Liver (tissue), 9 donors: ENCODE data around the gene KLC3. TPM values are rescaled to one million over a fixed set of nuclear protein-coding genes. Genes with fewer than 3 reads are reported as not detected.

Source experiments
- DNase-seq: peaks from one replicate; pipeline ENCODE4 v3.0.0-alpha.2; 2017; ENCODE audit warnings: low spot score
- H3K27ac ChIP-seq, 2 donors: one replicate each; pipeline ENCODE4 v1.7.0; 2013; ENCODE audit warnings: inconsistent platforms in 2 of 2, low read length in 2 of 2, control low read depth in 1 of 2, low read depth in 1 of 2, mild to moderate bottlenecking in 1 of 2
- H3K27me3 ChIP-seq, 4 donors: one replicate each; pipeline versions ENCODE4 v1.6.1 to v1.7.0; 2013; ENCODE audit warnings: low read length in 3 of 4, inconsistent platforms in 1 of 4, mild to moderate bottlenecking in 1 of 4, moderate library complexity in 1 of 4; ENCODE audit not compliant: control insufficient read depth in 4 of 4, insufficient read depth in 4 of 4
- H3K36me3 ChIP-seq, 4 donors: one replicate each; pipeline versions ENCODE4 v1.6.1 to v1.7.0; 2013; ENCODE audit warnings: low read length in 3 of 4, mild to moderate bottlenecking in 3 of 4, low read depth in 1 of 4, moderate library complexity in 1 of 4; ENCODE audit not compliant: control insufficient read depth in 4 of 4, insufficient read depth in 3 of 4
- H3K4me1 ChIP-seq, 4 donors: one replicate each; pipeline versions ENCODE4 v1.6.1 to v1.7.0; 2013; ENCODE audit warnings: low read length in 3 of 4, mild to moderate bottlenecking in 3 of 4, moderate library complexity in 1 of 4; ENCODE audit not compliant: control insufficient read depth in 4 of 4, insufficient read depth in 4 of 4
- H3K4me3 ChIP-seq, 3 donors: one replicate each; pipeline versions ENCODE4 v1.6.1 to v1.7.0; 2013; ENCODE audit warnings: low read length in 3 of 3, control low read depth in 1 of 3, low read depth in 1 of 3, mild to moderate bottlenecking in 1 of 3
- H3K9ac ChIP-seq, 2 donors: one replicate each; pipeline ENCODE4 v1.7.0; 2013; ENCODE audit warnings: low read length in 2 of 2, mild to moderate bottlenecking in 2 of 2, moderate library complexity in 2 of 2, control low read depth in 1 of 2, low read depth in 1 of 2
- H3K9me3 ChIP-seq, 4 donors: one replicate each; pipeline versions ENCODE4 v1.6.1 to v1.7.0; 2013; ENCODE audit warnings: low read length in 3 of 4; ENCODE audit not compliant: control insufficient read depth in 4 of 4
- FOXA1 ChIP-seq: IDR thresholded peaks from 2 replicates; pipeline ENCODE4 v1.6.1; 2016; ENCODE audit warnings: antibody characterized with exemption
- GABPA ChIP-seq, 2 donors: IDR thresholded peaks in 1 of 2; conservative IDR thresholded peaks in 1 of 2; 2 replicates each; pipeline ENCODE4 v1.6.1; 2016; ENCODE audit warnings: antibody characterized with exemption in 2 of 2, mild to moderate bottlenecking in 1 of 2, moderate library complexity in 1 of 2
- HNF4G ChIP-seq: IDR thresholded peaks from 2 replicates; pipeline ENCODE4 v1.6.1; 2016; ENCODE audit warnings: antibody characterized with exemption
- JUND ChIP-seq, 2 donors: IDR thresholded peaks; 2 replicates each; pipeline ENCODE4 v1.6.1; 2016; ENCODE audit warnings: antibody characterized with exemption in 2 of 2
- NR2F2 ChIP-seq: IDR thresholded peaks from 2 replicates; pipeline ENCODE4 v1.6.1; 2016; ENCODE audit warnings: antibody characterized with exemption
- RAD21 ChIP-seq, 2 donors: IDR thresholded peaks; 2 replicates each; pipeline ENCODE4 v1.6.1; 2016; ENCODE audit warnings: antibody characterized with exemption in 2 of 2, mild to moderate bottlenecking in 2 of 2
- TAF1 ChIP-seq: conservative IDR thresholded peaks from 2 replicates; pipeline ENCODE4 v1.6.1; 2016; ENCODE audit warnings: antibody characterized with exemption, mild to moderate bottlenecking
- WGBS: extraction: QIAGEN DNeasy Blood & Tissue Kit; methylation state at CpG from one replicate; pipeline ENCODE4 v1.1.7; 2013; 5-methylcytosine and 5-hydroxymethylcytosine counted together
- polyA plus RNA-seq, 2 donors: library from polyadenylated mRNA; stranded (reverse) in 1 of 2; unstranded in 1 of 2; fragments of 200-250 nt in 1 of 2; fragments of >200 nt in 1 of 2; fragmentation: Nextera tagmentation in 1 of 2; extraction: Ambion mirVana in 1 of 2; gene quantifications; one replicate each; pipeline versions ENCODE4 v1.2.1 to v1.2.3, GENCODE V29; 2013 to 2015
- total RNA-seq, 2 donors: library from RNA; depleted of rRNA; stranded (reverse); fragments of >200 nt; gene quantifications; one replicate each; pipeline ENCODE4 v1.2.3, GENCODE V29; 2014
- TF ChIP-seq, protein P1 (sequence below): IDR thresholded peaks from 2 replicates; pipeline ENCODE4 v1.6.1; 2016; ENCODE audit warnings: antibody characterized with exemption
- TF ChIP-seq, protein P2 (sequence below): fragments of 150-350 bp; IDR thresholded peaks from 2 replicates; pipeline ENCODE4 v1.5.1; 2017; ENCODE audit warnings: improper control_type of control experiment, low read depth, low read length; ENCODE audit not compliant: missing input control
- TF ChIP-seq, protein P3 (sequence below): IDR thresholded peaks from 2 replicates; pipeline ENCODE4 v1.6.1; 2016; ENCODE audit warnings: antibody characterized with exemption, mild to moderate bottlenecking
- TF ChIP-seq, protein P4 (sequence below): IDR thresholded peaks from 2 replicates; pipeline ENCODE4 v1.6.1; 2016; ENCODE audit warnings: antibody characterized with exemption
- donor health status: healthy.
- donor health status: healthy.
- donor health status: healthy.
- donor health status: healthy.
- donor health status: healthy.

Gene KLC3
- total and polyA plus RNA-seq, 4 donors, result 0.08 to 1.3 (median 0.08) TPM; not detected in 1

DNA sequence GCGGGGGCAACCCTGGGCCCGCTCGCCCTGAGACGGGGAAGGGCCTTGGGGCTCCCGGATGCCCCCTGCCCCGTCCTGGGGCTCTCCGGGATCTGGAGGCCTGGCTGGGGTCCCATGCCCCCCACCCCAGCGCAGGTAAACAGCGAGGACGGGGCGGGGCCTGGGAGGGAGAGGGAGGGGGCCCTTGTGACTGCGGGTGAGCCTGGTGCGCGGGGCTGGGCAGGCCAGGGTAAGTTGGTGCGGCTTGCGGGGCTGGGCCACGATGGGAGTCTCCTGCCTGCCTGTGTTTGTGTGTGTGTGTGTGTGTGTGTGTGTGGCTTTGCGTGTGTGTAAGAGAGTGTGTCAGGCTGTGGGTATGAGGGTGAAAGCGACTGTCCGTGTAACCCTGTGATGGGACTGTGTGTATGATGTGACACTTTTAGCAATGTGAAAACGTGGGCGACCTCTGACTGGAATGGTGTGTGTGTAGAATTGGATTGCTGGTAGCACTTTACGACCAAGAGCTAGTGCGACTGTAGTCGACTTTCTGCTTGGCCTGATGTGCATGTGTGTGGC lies 426 bp downstream of the KLC3 start:
- whole genome bisulfite sequencing, result 19% methylated on average over 25 of the region's 25 CpGs
- Histone ChIP-seq H3K36me3 (no peaks in the 10 kb centered on the region), H3K27ac (no peak overlapping the region), H3K9ac (no peak overlapping the region), H3K27me3 (no peaks in the 10 kb centered on the region), H3K9me3 (no peaks in the 10 kb centered on the region), H3K4me1 (peaks cover 6 to 11% (median 8%) of the 10 kb centered on the region in 4 donors), H3K4me3 (peak overlapping the region in 1 of 3 donors; percentile 39)
- no peak for TF ChIP-seq GABPA (IDR thresholded peaks at IDR 0.05 in 1 of 2, conservative IDR thresholded peaks at IDR 0.05 in 1 of 2)
- no peak for TF ChIP-seq TAF1
- TF ChIP-seq, protein P1, sequence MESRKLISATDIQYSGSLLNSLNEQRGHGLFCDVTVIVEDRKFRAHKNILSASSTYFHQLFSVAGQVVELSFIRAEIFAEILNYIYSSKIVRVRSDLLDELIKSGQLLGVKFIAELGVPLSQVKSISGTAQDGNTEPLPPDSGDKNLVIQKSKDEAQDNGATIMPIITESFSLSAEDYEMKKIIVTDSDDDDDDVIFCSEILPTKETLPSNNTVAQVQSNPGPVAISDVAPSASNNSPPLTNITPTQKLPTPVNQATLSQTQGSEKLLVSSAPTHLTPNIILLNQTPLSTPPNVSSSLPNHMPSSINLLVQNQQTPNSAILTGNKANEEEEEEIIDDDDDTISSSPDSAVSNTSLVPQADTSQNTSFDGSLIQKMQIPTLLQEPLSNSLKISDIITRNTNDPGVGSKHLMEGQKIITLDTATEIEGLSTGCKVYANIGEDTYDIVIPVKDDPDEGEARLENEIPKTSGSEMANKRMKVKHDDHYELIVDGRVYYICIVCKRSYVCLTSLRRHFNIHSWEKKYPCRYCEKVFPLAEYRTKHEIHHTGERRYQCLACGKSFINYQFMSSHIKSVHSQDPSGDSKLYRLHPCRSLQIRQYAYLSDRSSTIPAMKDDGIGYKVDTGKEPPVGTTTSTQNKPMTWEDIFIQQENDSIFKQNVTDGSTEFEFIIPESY, result no peak
- no peak for TF ChIP-seq RAD21 (IDR thresholded peaks at IDR 0.05)
- TF ChIP-seq, protein P2, sequence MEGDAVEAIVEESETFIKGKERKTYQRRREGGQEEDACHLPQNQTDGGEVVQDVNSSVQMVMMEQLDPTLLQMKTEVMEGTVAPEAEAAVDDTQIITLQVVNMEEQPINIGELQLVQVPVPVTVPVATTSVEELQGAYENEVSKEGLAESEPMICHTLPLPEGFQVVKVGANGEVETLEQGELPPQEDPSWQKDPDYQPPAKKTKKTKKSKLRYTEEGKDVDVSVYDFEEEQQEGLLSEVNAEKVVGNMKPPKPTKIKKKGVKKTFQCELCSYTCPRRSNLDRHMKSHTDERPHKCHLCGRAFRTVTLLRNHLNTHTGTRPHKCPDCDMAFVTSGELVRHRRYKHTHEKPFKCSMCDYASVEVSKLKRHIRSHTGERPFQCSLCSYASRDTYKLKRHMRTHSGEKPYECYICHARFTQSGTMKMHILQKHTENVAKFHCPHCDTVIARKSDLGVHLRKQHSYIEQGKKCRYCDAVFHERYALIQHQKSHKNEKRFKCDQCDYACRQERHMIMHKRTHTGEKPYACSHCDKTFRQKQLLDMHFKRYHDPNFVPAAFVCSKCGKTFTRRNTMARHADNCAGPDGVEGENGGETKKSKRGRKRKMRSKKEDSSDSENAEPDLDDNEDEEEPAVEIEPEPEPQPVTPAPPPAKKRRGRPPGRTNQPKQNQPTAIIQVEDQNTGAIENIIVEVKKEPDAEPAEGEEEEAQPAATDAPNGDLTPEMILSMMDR, result no peak
- TF ChIP-seq NR2F2, result no peak
- no peak for TF ChIP-seq HNF4G
- TF ChIP-seq, protein P3, sequence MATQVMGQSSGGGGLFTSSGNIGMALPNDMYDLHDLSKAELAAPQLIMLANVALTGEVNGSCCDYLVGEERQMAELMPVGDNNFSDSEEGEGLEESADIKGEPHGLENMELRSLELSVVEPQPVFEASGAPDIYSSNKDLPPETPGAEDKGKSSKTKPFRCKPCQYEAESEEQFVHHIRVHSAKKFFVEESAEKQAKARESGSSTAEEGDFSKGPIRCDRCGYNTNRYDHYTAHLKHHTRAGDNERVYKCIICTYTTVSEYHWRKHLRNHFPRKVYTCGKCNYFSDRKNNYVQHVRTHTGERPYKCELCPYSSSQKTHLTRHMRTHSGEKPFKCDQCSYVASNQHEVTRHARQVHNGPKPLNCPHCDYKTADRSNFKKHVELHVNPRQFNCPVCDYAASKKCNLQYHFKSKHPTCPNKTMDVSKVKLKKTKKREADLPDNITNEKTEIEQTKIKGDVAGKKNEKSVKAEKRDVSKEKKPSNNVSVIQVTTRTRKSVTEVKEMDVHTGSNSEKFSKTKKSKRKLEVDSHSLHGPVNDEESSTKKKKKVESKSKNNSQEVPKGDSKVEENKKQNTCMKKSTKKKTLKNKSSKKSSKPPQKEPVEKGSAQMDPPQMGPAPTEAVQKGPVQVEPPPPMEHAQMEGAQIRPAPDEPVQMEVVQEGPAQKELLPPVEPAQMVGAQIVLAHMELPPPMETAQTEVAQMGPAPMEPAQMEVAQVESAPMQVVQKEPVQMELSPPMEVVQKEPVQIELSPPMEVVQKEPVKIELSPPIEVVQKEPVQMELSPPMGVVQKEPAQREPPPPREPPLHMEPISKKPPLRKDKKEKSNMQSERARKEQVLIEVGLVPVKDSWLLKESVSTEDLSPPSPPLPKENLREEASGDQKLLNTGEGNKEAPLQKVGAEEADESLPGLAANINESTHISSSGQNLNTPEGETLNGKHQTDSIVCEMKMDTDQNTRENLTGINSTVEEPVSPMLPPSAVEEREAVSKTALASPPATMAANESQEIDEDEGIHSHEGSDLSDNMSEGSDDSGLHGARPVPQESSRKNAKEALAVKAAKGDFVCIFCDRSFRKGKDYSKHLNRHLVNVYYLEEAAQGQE, result no peak
- TF ChIP-seq JUND (IDR thresholded peaks at IDR 0.05), result no peak
- TF ChIP-seq, protein P4, sequence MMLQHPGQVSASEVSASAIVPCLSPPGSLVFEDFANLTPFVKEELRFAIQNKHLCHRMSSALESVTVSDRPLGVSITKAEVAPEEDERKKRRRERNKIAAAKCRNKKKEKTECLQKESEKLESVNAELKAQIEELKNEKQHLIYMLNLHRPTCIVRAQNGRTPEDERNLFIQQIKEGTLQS, result no peak
- DNase-seq, result no peak

DNA sequence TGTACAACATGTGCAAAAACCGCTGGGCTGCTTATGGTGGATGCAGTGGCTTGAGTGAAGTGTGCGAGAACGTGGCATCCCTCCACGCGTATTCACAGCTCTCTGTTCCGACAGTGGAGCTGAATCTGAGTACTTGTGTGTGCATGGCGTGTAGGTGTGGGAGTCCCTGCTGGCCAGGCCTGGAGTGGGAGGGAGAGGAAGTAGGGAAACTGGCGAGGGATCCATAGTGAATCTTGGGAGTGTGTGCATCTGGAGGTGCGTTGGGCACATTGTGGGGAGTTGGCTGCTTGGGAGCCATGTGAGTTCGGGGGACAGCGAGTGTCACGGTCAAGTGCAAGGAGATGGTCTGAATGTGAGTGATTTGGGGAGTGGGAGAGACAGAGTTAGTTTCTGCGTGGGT lies 2.4 kb downstream of the KLC3 start:
- Histone ChIP-seq H3K4me1 (peaks cover 6 to 11% (median 8%) of the 10 kb centered on the region in 4 donors), H3K27ac (no peak overlapping the region), H3K9ac (no peak overlapping the region), H3K4me3 (no peak overlapping the region), H3K27me3 (no peaks in the 10 kb centered on the region), H3K9me3 (no peaks in the 10 kb centered on the region), H3K36me3 (no peaks in the 10 kb centered on the region)
- 89% methylated on average over 13 of the region's 13 CpGs for WGBS
- TF ChIP-seq, protein P2, result no peak
- no peak for TF ChIP-seq FOXA1
- TF ChIP-seq, protein P3, result no peak
- TF ChIP-seq, protein P1, result no peak
- no peak for TF ChIP-seq JUND (IDR thresholded peaks at IDR 0.05)
- no peak for DNase-seq
